ENCODE results near the gene SKAP1.

- TF ChIP-seq CTCF (IDR thresholded peaks at IDR 0.05; ENCODE audit: insufficient read depth, low read length, poor library complexity, severe bottlenecking) (peak; percentile 67), EZH2phosphoT487 (conservative IDR thresholded peaks at IDR 0.05; ENCODE audit: low read length) (no peak)
Observed at GRCh38 chr17:48131216-48131824, 298.7 kb downstream of the SKAP1 start.

Data from SU-DHL-6 (cell line).